ENCODE measurements around the gene SEPTIN6. TPM values are rescaled to one million over a fixed set of nuclear protein-coding genes. Genes with fewer than 3 reads are reported as not detected.
A peak's percentile ranks its signal among the peaks of the same experiment; 100 is the strongest.

SEPTIN6 gene
- total and polyA plus RNA-seq, 2 donors from 2014 or later = 32.4 to 40.1 TPM

- no peaks in the 10 kb centered on the region for H3K9me3 ChIP-seq (ENCODE audit: control insufficient read depth in 2 of 3, insufficient read depth in 1 of 3, low read length in 3 of 3)
- intact Hi-C loops (cut with DNase I) = no loop called here
- H3K27ac ChIP-seq (ENCODE audit: low read depth in 2 of 2, low read length in 2 of 2) = no peak overlapping the region
- peak; percentile 42 for TF ChIP-seq CTCF (IDR thresholded peaks at IDR 0.05; ENCODE audit: borderline replicate concordance, extremely low read depth, insufficient read depth)
- no peaks in the 10 kb centered on the region for H3K36me3 ChIP-seq (ENCODE audit: control insufficient read depth in 2 of 3, insufficient read depth in 3 of 3, low read length in 3 of 3)
- no peaks in the 10 kb centered on the region for H3K27me3 ChIP-seq (ENCODE audit: control insufficient read depth, insufficient read depth, low read length)
- DNase-seq = peak in 4 of 5 donors; percentile 50 to 69 (median 58)
- H3K4me1 ChIP-seq (ENCODE audit: control insufficient read depth in 2 of 3, insufficient read depth in 2 of 3, low read depth in 1 of 3, low read length in 3 of 3) = no peaks in the 10 kb centered on the region
- H3K9ac ChIP-seq (ENCODE audit: low read length in 3 of 3) = no peak overlapping the region
- FAIRE-seq = no peak
- H3K4me3 ChIP-seq (ENCODE audit: low read length in 3 of 3) = no peak overlapping the region
Observed at GRCh38 chrX:119729408-119730201, 36.6 kb upstream of the SEPTIN6 start.

GRCh38 chrX:119728487-119728886 lies 35.5 kb upstream of the SEPTIN6 start:
- intact Hi-C loops (cut with DNase I) = no loop called here
- Histone ChIP-seq H3K27me3 (ENCODE audit: control insufficient read depth, insufficient read depth, low read length) (no peaks in the 10 kb centered on the region), H3K27ac (ENCODE audit: low read depth in 2 of 2, low read length in 2 of 2) (no peak overlapping the region), H3K9me3 (ENCODE audit: control insufficient read depth in 2 of 3, insufficient read depth in 1 of 3, low read length in 3 of 3) (no peaks in the 10 kb centered on the region), H3K9ac (ENCODE audit: low read length in 3 of 3) (no peak overlapping the region), H3K36me3 (ENCODE audit: control insufficient read depth in 2 of 3, insufficient read depth in 3 of 3, low read length in 3 of 3) (no peaks in the 10 kb centered on the region), H3K4me3 (ENCODE audit: low read length in 3 of 3) (no peak overlapping the region), H3K4me1 (ENCODE audit: control insufficient read depth in 2 of 3, insufficient read depth in 2 of 3, low read depth in 1 of 3, low read length in 3 of 3) (no peaks in the 10 kb centered on the region)
- FAIRE-seq (no peak), DNase-seq (no peak)
- TF ChIP-seq CTCF (IDR thresholded peaks at IDR 0.05; ENCODE audit: borderline replicate concordance, extremely low read depth, insufficient read depth) = no peak

GRCh38 chrX:119726900-119727555 lies 34.1 kb upstream of the SEPTIN6 start:
- Histone ChIP-seq H3K4me1 (ENCODE audit: control insufficient read depth in 2 of 3, insufficient read depth in 2 of 3, low read depth in 1 of 3, low read length in 3 of 3) (no peaks in the 10 kb centered on the region), H3K27me3 (ENCODE audit: control insufficient read depth, insufficient read depth, low read length) (no peaks in the 10 kb centered on the region), H3K4me3 (ENCODE audit: low read length in 3 of 3) (no peak overlapping the region), H3K9me3 (ENCODE audit: control insufficient read depth in 2 of 3, insufficient read depth in 1 of 3, low read length in 3 of 3) (no peaks in the 10 kb centered on the region), H3K27ac (ENCODE audit: low read depth in 2 of 2, low read length in 2 of 2) (no peak overlapping the region), H3K9ac (ENCODE audit: low read length in 3 of 3) (no peak overlapping the region), H3K36me3 (ENCODE audit: control insufficient read depth in 2 of 3, insufficient read depth in 3 of 3, low read length in 3 of 3) (no peaks in the 10 kb centered on the region)
- DNase-seq (peak in 2 of 5 donors; percentile 25 to 43), FAIRE-seq (no peak)
- intact Hi-C loops (cut with DNase I) = no loop called here
- TF ChIP-seq CTCF (IDR thresholded peaks at IDR 0.05; ENCODE audit: borderline replicate concordance, extremely low read depth, insufficient read depth) = no peak
